NCI-H510A (cell line): Measurements from ENCODE around the gene NCOR2.
A peak's percentile ranks its signal among the peaks of the same experiment; 100 is the strongest.

Experiments used
- DNase-seq: peaks from one replicate; lab custom pipeline; 2025; lab: John Stamatoyannopoulos, UW

NCOR2 gene

GRCh38 chr12:124577374-124577773, 10.0 kb upstream of the NCOR2 start:
- no peak for DNase-seq

DNA sequence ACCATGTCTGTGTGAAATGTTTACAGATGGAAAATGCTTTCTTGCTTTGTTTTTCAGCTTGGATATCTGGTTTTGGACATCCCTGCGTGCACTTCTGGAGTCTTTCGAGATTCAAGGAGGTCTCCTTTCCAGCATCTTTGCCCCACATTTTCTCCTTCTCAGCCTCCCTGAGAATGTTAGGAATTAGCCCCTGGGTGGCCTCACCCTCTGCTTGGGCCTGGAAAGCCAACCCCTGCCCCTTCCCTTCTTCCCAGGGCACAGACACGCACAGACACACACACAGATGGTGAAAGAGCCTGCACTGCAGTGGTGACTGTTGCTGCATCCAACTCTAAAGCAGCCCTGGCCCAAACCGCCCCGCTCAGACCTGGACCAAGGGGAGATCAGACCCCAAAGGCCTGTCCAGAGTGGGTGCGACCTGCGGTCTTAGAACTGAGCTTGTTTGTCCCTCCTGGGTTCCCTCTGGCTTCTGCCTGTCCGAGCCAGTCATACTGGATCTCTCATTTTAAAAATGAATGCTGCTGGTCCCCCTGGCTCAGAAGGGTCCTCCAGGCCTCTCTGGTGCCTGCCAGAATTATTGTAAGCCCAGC, 8.7 kb upstream of the NCOR2 start:
- DNase-seq: no peak

DNA sequence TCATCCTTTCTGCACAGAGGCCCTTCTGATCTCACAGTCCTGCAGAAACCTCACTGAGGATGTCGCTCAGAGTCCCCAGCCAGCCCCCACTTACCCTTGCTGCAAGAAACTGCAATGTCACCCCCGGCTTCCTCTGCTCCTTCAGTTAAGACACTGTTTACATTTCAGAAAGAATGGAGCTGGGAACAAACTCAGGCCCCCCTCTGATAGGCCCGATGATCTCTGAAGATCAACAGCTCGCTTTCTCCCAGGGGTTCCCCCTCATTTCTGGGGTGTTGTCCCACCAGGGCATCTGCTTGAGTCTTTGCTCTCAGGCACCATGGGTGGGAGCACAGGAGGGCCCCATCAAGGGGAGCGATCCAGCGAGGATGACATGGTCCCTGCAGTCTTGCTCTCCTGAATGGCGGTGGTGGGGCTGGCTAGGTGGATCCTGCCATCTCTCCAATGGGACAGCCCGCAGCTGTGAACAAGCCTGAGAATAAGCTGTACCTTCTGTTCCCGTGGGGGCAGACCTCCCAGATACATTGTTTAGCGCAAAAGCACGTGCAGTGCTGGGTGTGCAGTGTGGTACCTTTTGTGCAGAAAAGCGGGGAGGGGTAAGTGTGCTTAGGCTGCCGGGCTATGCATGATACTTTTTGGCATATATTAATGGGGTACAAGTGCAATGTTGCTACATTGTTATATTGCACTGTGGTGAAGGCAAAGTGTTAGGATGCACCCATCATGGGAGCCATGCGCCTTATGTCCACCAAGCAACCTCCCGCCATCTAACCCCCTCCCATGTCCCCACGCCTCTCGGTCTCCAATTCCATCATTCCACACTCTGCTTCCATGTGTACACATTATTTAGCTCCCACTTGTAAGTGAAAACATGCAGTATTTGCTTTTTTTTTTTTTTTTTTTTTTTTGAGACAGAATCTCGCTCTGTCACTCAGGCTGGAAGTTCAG, 6.7 kb upstream of the NCOR2 start:
- no peak for DNase-seq

DNA sequence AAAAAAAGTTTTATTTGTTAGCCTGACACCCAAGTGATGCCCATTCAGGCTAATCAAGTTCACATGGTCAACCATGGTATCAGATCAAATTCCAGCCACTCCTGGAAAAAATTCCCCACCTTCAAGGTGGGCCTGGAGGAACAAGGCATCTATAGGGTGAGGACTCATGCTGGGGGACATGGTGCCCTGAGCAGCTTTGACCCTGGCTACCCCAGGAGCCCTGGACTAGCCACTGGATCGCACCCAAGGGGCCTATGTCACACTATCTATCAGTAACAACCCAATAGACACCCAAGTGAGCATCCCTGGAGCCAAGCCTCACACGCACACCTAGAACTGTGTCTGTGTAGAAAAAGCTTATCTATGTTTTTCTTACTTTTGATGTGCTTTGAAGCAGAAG, 4.1 kb upstream of the NCOR2 start:
- DNase-seq: no peak

DNA sequence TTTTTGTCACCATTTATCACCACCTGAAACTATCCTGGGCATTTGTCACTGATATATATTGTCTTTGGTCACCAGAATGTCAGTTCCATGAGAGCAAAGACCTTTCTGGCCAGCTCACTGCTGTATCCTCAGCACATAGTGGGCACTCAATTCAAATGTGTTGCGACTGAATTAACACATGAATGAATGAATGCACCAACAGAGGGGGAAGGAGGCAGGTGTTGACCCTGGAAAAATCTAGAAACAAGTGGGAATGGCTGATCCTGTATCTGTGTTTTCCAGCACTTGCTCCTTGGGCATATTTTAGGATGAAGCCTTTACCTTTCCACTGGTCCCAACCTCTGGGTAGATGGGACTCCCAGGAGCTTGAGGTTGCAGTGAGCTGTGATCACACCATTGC, 3.4 kb upstream of the NCOR2 start:
- no peak for DNase-seq

DNA sequence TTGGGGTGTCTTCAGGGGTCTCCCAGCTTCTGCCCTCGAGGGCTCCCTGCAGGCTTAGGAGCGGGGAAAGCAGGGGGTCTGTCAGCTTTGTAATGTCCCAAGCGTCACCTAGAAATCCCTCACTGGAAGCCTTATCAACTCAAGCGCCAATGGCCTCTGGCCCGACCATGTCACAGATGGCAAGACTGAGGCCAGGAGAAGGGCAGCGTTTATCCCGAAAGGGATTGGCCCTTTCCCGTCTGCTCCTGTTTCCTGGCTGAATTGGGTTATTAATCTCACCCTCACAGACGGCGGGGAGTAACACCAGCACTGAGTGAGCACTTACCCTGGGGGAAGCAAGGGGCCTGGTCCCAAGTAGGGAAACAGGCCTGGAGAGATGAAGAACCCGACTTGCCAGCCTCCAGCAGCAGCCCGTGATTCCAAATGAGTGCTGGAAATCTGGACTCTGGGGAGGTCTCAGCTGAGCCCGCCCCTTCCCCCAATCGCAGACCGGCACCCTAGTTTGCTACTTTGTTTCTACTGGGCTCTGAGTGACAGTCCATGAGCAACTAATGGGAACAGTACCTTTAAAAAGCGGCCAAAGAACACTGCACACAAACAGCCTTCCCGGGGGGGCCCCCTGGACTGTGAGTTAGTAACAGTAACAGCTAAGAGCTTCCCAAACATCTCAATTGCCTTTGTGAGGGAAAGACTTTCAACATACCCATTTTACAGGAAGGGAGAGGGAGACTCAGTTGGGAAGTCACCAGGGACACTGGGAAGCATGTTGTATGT, 2.1 kb upstream of the NCOR2 start:
- no peak for DNase-seq

- DNase-seq: peak; percentile 54
Observed at GRCh38 chr12:124568431-124569374, 1.3 kb upstream of the NCOR2 start.

- peak; percentile 78 for DNase-seq
Observed at GRCh38 chr12:124567673-124568373, 411 bp upstream of the NCOR2 start.

DNA sequence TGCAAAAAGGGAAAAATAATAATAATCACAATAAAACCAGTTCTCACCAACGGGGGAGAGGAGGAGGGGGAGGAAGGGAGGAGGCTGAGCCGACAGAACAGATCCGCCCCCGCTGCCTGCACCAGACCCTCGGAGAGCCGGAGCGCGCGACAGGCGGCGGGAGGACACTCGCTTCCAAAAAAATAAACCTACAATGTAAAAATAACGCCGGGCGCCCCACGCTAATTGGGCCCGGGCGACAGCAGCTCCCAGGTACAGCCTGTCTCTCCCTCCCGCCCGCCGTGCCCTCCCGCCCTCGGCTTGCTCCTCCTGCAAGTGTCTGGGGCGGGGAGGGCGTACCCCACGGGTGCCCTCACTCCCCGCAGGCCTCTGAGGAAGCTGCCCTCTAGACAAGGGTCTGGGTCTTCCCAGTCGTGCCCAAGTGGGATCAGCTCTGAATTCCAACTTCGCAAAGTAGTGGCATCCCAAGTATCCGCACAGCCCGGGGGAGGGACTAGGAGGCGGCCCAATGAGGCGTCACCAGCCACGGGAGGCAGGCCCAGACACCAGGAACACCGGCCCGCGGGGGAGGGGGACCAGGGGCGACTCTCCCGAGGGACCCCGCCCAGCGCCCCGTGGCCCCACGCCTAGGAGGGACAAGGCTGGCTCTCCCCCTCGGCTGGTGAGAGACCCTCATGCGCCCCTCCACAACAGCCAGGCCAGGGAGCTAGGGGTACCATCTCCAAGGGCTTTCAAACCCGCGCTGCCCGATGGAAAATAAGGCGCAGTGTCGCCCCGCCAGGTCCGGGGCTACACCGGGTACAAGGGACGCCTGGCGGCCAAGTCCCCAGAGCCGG, 1.0 kb downstream of the NCOR2 start:
- DNase-seq: peak; percentile 82

GRCh38 chr12:124565656-124566160, 1.7 kb downstream of the NCOR2 start:
- DNase-seq: no peak

DNA sequence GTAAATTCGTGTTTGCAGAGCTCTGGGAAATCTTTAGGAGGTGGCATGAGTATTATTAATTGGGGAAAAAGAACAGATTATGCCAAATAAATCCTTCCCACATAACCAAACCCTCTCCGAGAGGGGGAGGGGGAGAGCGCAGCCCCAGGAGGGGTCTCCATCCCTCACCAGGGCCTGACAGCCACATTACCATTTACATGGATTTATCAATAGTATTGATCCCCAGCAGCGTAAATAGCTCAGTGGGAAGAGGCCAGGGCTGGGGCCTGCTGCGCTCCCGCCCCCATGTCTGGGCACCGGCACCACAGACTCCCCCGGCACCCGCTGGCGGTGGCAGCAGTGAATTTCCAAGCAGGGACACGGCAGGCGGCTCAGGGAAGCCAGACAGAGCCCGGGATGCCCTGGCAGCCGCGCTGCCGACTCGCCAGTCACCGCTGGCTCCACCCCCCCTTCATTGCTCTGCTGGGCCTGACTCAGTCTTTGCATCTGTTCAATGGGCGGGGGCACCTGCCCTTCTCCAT, 2.4 kb downstream of the NCOR2 start:
- DNase-seq: no peak

DNA sequence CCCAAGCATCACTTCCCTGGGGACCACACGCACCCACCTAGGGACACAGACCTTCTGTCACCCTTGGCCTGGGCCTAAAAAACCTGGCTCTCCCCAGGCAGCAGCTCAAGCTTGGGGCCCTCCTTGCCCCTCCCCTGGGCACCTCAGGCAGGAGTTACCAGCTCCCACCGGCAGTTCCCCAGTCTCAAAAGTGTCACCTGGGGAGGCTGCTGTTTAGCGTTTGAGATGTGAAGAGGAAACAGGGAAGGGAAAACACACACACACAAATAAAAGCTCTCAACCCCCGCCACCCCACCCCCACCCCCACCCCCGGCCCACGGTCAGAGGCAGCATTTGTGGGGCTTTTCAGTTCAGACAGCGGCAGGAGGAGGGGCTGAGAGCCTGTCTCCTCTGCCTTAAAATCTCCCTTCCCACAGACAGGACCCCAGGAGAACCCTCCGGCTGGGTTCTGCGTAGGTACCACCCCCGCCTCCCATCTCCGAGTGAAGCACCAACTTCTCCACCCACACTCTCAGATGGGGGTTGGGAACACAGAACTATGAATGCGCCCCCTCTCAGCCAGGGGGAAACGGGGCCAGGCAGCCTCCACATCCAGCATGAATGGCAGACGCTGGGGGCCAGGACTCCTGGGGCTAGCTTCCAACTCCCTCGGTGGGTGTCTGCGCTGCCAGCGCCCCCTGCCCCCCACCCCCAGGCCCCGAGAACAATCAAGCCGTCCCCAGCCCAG, 3.0 kb downstream of the NCOR2 start:
- DNase-seq: no peak

DNA sequence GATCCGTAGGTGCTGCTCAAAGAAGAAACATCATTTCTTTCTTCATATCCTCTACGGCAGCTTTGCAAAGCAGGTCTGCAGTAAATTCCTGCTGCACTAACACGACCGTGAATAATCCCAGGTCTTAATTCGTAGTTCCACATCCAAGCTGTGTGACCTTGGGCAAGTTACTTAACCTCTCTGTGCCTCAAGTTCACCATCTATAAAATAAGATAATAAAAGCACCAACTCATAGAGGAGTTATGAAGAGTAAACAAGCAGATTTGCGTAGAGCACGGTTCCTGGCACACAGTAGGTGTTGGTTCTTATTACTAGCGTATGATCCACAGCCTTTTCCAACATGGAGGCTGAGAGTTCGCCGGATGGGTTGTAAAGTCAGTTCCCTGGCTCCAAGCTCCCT, 3.6 kb downstream of the NCOR2 start:
- DNase-seq: no peak

GRCh38 chr12:124563401-124563800, 4.0 kb downstream of the NCOR2 start:
- no peak for DNase-seq

- no peak for DNase-seq
Observed at GRCh38 chr12:124562796-124563181, 4.6 kb downstream of the NCOR2 start.

DNA sequence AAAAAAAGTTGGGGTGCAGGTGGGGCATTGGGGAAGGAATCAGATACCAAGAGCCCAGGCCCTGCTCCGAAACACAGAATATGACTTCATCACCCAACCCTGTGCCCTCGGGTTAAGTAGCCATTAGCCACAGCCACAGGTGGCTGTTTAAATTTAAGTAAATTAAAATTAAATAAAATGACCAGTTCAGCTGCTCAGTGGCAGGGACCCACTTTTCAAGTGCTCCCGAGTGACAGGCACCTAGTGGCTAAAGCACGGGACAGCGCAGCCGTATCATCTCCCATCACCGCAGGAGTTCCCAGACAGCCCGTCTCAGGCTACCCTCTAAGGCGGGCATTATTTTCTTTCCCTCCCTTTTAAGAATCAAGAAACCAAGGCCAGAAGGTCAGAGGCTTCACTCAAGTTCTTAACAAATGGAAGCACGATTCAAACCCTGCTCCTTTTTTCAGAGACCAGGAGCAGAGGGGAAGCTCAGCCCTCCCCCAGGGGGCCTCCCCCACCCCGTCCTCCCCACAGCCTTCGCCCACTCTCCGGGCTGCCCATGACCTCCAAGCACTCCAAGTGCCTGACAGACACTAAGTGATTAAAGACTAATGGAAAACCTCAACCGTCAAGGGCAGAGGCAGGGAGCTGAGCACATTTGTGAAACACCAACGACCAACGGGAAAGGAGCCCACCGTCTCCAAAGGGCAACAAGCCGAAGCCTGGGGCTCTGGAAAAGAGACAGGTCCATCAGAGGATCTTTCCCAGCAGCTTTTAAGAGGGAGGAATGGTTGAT, 5.2 kb downstream of the NCOR2 start:
- no peak for DNase-seq

GRCh38 chr12:124561231-124561630, 6.2 kb downstream of the NCOR2 start:
- DNase-seq: no peak
